Dedifferentiated amniotic fluid mesenchymal stem cell (primary cell): ENCODE data around the gene MYG1.
A peak's percentile ranks its signal among the peaks of the same experiment; 100 is the strongest.
"Not testable (repeated sequence)": the region's sequence is repeated elsewhere in the genome, so short reads cannot be mapped to it uniquely, and the experiment has no call there.

ENCODE experiments used
- DNase-seq: peaks from one replicate; pipeline ENCODE4 v3.0.0-alpha.2; 2016; ENCODE audit errors: extremely low spot score

MYG1 gene

GRCh38 chr12:53327435-53328042 is 28.0 kb downstream of the MYG1 start:
- no peak for DNase-seq

GRCh38 chr12:53328043-53328435 is 28.5 kb downstream of the MYG1 start:
- no peak for DNase-seq

GRCh38 chr12:53330671-53331070 is 31.2 kb downstream of the MYG1 start:
- DNase-seq: no peak

- not testable (repeated sequence) for DNase-seq
Observed at GRCh38 chr12:53332339-53332738, 32.8 kb downstream of the MYG1 start.

- no peak for DNase-seq
Observed at GRCh38 chr12:53332744-53333143, 33.2 kb downstream of the MYG1 start.

- no peak for DNase-seq
Observed at GRCh38 chr12:53333289-53333688, 33.8 kb downstream of the MYG1 start.

- no peak for DNase-seq
Observed at GRCh38 chr12:53333845-53334244, 34.4 kb downstream of the MYG1 start.

- no peak for DNase-seq
Observed at GRCh38 chr12:53334822-53335221, 35.3 kb downstream of the MYG1 start.

GRCh38 chr12:53336181-53336681 is 36.7 kb downstream of the MYG1 start, which contains the start of gene SP7:
SP7 (minus strand) TSS chr12:53336354; CDS start chr12:53335646, 708 bp downstream.
- no peak for DNase-seq

GRCh38 chr12:53338017-53338416 is 38.5 kb downstream of the MYG1 start:
- no peak for DNase-seq

GRCh38 chr12:53338916-53339315 is 39.4 kb downstream of the MYG1 start:
- no peak for DNase-seq

GRCh38 chr12:53340398-53340797 is 40.9 kb downstream of the MYG1 start:
- no peak for DNase-seq

- no peak for DNase-seq
Observed at GRCh38 chr12:53343449-53343848, 44.0 kb downstream of the MYG1 start.

GRCh38 chr12:53343969-53344368 is 44.5 kb downstream of the MYG1 start:
- no peak for DNase-seq

- no peak for DNase-seq
Observed at GRCh38 chr12:53344487-53344823, 45.0 kb downstream of the MYG1 start.

- peak; percentile 72 for DNase-seq
Observed at GRCh38 chr12:53344824-53345485, 45.5 kb downstream of the MYG1 start.

GRCh38 chr12:53345486-53346188 is 46.1 kb downstream of the MYG1 start:
- no peak for DNase-seq

- DNase-seq: no peak
Observed at GRCh38 chr12:53346491-53346890, 47.0 kb downstream of the MYG1 start.

- no peak for DNase-seq
Observed at GRCh38 chr12:53347905-53348304, 48.4 kb downstream of the MYG1 start.

- peak; percentile 86 for DNase-seq
Observed at GRCh38 chr12:53352331-53353256, 53.1 kb downstream of the MYG1 start.

- no peak for DNase-seq
Observed at GRCh38 chr12:53353257-53353655, 53.8 kb downstream of the MYG1 start.

GRCh38 chr12:53355121-53355520 is 55.6 kb downstream of the MYG1 start:
- no peak for DNase-seq
